DND-41 (cell line): ENCODE measurements around the gene MSI2.

Experiments
- ATAC-seq: fragments of 200-7000 bp; cut with Tn5 transposase; 3 replicates; pipeline ENCODE4 v1.9.1; 2021; ENCODE audit warnings: low read depth; ENCODE audit not compliant: insufficient read depth
- DNase-seq: peaks from one replicate; pipeline ENCODE4 v3.0.0-alpha.2; 2020
- H2AFZ ChIP-seq: 2 replicates; pipeline ENCODE4 v1.6.0; 2012; ENCODE audit warnings: low read depth, low read length
- H3K27ac ChIP-seq: 2 replicates; pipeline ENCODE4 v1.5.1; 2012; ENCODE audit warnings: low read length, inconsistent platforms
- H3K27me3 ChIP-seq: fragments of 200-600 bp; sonication (generic); 2 replicates; pipeline ENCODE4 v1.6.0; 2012; ENCODE audit warnings: low read length, mild to moderate bottlenecking, inconsistent platforms; ENCODE audit not compliant: insufficient read depth, poor library complexity
- H3K36me3 ChIP-seq: 2 replicates; pipeline ENCODE4 v1.5.1; 2012; ENCODE audit warnings: low read length, inconsistent platforms; ENCODE audit not compliant: insufficient read depth
- H3K4me1 ChIP-seq: 2 replicates; pipeline ENCODE4 v1.5.1; 2012; ENCODE audit warnings: mild to moderate bottlenecking, low read length; ENCODE audit not compliant: insufficient read depth
- H3K4me2 ChIP-seq: 2 replicates; pipeline ENCODE4 v1.6.0; 2012; ENCODE audit warnings: mild to moderate bottlenecking, moderate library complexity, low read length, inconsistent platforms; ENCODE audit not compliant: insufficient read depth
- H3K4me3 ChIP-seq, 2 experiments: fragments of 200-600 bp in 1 of 2; shearing (Covaris generic) in 1 of 2; 2 replicates each; pipeline ENCODE4 v1.5.1; 2012 to 2016; ENCODE audit warnings: inconsistent platforms in 2 of 2, low read length in 2 of 2, mild to moderate bottlenecking in 2 of 2, low read depth in 1 of 2, moderate library complexity in 1 of 2
- H3K79me2 ChIP-seq: 2 replicates; pipeline ENCODE4 v1.6.0; 2012; ENCODE audit warnings: low read length, inconsistent platforms; ENCODE audit not compliant: insufficient read depth
- H3K9ac ChIP-seq: 2 replicates; pipeline ENCODE4 v1.6.0; 2012; ENCODE audit warnings: low read depth, mild to moderate bottlenecking, inconsistent platforms, low read length, moderate library complexity
- H3K9me3 ChIP-seq: 2 replicates; pipeline ENCODE4 v1.5.1; 2012; ENCODE audit warnings: low read length, moderate library complexity, mild to moderate bottlenecking, inconsistent platforms; ENCODE audit not compliant: insufficient read depth, severe bottlenecking
- H4K20me1 ChIP-seq: 2 replicates; pipeline ENCODE4 v1.6.0; 2012; ENCODE audit warnings: low read length; ENCODE audit not compliant: insufficient read depth
- CTCF ChIP-seq: IDR thresholded peaks from 2 replicates; pipeline ENCODE4 v1.5.1; 2012; ENCODE audit warnings: borderline replicate concordance, low read length, moderate library complexity, mild to moderate bottlenecking; ENCODE audit not compliant: poor library complexity, severe bottlenecking; ENCODE audit errors: extremely low read depth
- EZH2 ChIP-seq: IDR thresholded peaks from 3 replicates; pipeline ENCODE4 v1.6.1; 2012; ENCODE audit warnings: borderline replicate concordance, low read depth, mild to moderate bottlenecking, moderate library complexity, low read length, inconsistent platforms; ENCODE audit not compliant: severe bottlenecking

MSI2 gene

GRCh38 chr17:57225127-57225526 is 31.2 kb upstream of the MSI2 start:
- Histone ChIP-seq H3K4me2 (no peak overlapping the region), H3K27me3 (no peaks in the 10 kb centered on the region), H3K79me2 (no peaks in the 10 kb centered on the region), H4K20me1 (no peaks in the 10 kb centered on the region), H3K36me3 (no peaks in the 10 kb centered on the region), H3K4me3 (no peak overlapping the region), H3K4me1 (peaks cover 5% of the 10 kb centered on the region; the same call in 1 of the 2 replicates), H3K27ac (no peak overlapping the region), H3K9me3 (peaks cover 4% of the 10 kb centered on the region), H3K9ac (no peak overlapping the region), H2AFZ (no peak overlapping the region)
- DNase-seq (no peak), ATAC-seq (no peak)
- TF ChIP-seq EZH2 (no peak), CTCF (no peak)

GRCh38 chr17:57226793-57227192 is 29.5 kb upstream of the MSI2 start:
- H3K36me3 ChIP-seq = no peaks in the 10 kb centered on the region
- DNase-seq (no peak), ATAC-seq (no peak)
- TF ChIP-seq EZH2 (no peak), CTCF (no peak)
- H3K27ac ChIP-seq = no peak overlapping the region
- H3K4me3 ChIP-seq = no peak overlapping the region
- H3K9me3 ChIP-seq = peaks cover 3% of the 10 kb centered on the region
- peaks cover 5% of the 10 kb centered on the region; the same call in 1 of the 2 replicates for H3K4me1 ChIP-seq
- no peak overlapping the region for H3K4me2 ChIP-seq
- H3K79me2 ChIP-seq = no peaks in the 10 kb centered on the region
- H4K20me1 ChIP-seq = no peaks in the 10 kb centered on the region
- H3K9ac ChIP-seq = no peak overlapping the region
- no peak overlapping the region for H2AFZ ChIP-seq
- no peaks in the 10 kb centered on the region for H3K27me3 ChIP-seq

GRCh38 chr17:57228911-57229310 is 27.4 kb upstream of the MSI2 start:
- no peak overlapping the region for H3K9ac ChIP-seq
- TF ChIP-seq EZH2 = no peak
- no peak for TF ChIP-seq CTCF
- DNase-seq = no peak
- no peak overlapping the region for H2AFZ ChIP-seq
- peaks cover 5% of the 10 kb centered on the region; the same call in 1 of the 2 replicates for H3K4me1 ChIP-seq
- H3K27me3 ChIP-seq = no peaks in the 10 kb centered on the region
- no peaks in the 10 kb centered on the region for H3K36me3 ChIP-seq
- ATAC-seq = no peak
- H3K4me2 ChIP-seq = no peak overlapping the region
- H4K20me1 ChIP-seq = no peaks in the 10 kb centered on the region
- no peaks in the 10 kb centered on the region for H3K79me2 ChIP-seq
- H3K4me3 ChIP-seq = no peak overlapping the region
- no peaks in the 10 kb centered on the region for H3K9me3 ChIP-seq
- no peak overlapping the region for H3K27ac ChIP-seq

GRCh38 chr17:57234061-57234738 is 22.1 kb upstream of the MSI2 start:
- Histone ChIP-seq H3K27me3 (no peaks in the 10 kb centered on the region), H3K4me2 (no peak overlapping the region), H3K4me1 (no peaks in the 10 kb centered on the region), H3K9ac (no peak overlapping the region), H3K27ac (no peak overlapping the region), H3K36me3 (no peaks in the 10 kb centered on the region), H3K9me3 (no peaks in the 10 kb centered on the region), H3K4me3 (no peak overlapping the region), H3K79me2 (no peaks in the 10 kb centered on the region), H4K20me1 (no peaks in the 10 kb centered on the region), H2AFZ (no peak overlapping the region)
- no peak for DNase-seq
- ATAC-seq = no peak
- TF ChIP-seq EZH2 (no peak), CTCF (no peak)
